NCI-H2081 (cell line): ENCODE data around the gene ATP8A2.
A peak's percentile ranks its signal among the peaks of the same experiment; 100 is the strongest.

Source experiments
- DNase-seq, 2 experiments: peaks; one replicate each; lab custom pipeline; 2025; lab: John Stamatoyannopoulos, UW

Gene ATP8A2

DNA sequence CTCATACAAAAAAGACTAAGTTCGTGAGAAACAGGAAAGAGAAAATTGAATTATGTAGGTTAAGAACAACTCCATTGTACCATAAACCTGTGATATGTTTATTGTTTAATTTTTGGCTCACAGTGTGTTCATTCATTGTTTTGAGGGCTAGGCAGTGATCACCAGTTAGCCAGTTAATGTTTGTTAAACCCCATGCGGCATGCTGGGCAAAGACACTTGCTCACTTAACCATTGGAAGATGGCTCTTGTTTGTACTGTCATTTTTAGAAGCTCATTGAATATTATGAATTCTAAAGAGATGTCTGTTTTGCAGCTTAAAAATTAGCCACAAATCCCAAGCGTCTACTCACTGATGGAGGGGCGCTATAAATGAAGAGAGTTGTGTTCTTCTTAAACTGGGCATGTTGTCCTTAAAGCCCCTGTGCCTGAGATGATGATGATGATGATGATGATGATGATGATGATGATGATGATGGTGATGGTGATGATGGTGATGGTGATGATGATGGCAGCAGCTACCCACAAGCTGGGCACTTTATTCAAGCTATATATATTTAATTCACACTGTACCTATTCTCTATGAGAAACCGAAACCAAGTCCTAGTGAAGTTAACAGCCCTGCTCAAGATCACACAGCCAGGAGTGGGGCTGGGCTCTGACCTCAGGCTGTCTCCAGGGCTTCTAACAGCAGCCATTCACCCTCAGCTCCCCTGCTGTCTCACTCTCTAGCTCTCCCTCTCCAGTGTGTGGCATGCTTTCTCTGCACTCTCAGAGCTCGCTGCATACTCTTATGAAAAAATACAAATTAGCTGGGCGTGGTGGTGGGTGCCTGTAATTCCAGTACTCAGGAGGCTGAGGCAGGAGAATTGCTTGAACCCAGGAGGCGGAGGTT lies 510.9 kb downstream of the ATP8A2 start:
- DNase-seq, result peak; percentile 12 to 66

DNA sequence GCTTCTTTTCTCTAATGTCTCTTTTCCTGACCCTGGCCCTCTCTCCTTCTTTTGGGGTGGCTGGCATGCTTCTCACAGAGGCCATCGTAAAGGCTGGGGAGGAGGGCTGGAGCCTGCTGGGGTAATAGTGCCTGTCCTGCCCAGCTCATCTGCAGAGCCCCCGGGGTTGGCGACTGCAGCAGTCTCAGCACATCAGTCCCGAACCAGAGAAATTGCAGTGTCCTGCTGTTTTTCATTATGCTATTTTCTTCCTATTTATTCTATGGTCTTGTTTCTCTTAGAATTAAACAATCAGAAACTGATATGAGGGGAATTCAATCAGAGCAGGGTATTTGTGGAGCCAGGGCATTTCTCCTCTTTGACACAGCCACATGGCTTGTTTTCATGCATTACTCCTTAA lies 513.6 kb downstream of the ATP8A2 start:
- DNase-seq, result no peak

DNA sequence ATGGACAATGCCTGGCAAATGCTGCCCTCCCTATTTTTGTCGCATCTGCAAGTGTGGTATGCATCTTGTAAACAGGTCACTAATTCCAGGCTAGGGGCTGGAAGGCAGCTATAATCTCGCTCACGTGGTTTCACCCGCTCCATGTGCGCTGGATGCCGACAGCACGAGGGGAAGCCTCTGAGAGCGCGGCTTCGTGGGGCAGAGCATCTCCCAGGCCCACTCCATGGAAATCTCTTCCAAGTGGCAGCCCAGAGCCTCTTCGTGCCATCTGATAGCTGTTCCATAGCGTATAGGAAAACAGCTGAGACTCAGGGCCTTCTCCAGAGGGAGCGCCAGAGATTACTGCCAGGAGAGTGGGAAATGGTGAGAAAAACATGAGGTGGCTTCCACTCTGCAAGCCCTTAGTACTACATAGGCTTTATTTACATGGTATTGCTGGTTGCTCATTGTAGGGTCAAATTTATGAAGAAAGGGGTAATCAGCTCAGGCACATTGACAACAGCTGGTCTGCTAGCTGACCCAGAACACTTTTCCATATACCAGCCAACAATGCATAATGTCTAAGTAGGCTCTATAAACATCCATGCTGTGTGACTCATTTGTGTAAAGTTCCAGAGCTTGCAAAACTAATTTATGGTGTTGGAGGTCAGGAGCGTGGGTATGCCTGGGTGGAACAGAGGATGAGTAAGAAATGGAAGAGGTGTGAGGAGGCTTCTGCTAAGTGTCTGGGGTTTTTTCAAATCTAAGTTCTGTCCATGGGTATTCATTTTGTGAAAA lies 514.9 kb downstream of the ATP8A2 start:
- DNase-seq, result no peak

DNA sequence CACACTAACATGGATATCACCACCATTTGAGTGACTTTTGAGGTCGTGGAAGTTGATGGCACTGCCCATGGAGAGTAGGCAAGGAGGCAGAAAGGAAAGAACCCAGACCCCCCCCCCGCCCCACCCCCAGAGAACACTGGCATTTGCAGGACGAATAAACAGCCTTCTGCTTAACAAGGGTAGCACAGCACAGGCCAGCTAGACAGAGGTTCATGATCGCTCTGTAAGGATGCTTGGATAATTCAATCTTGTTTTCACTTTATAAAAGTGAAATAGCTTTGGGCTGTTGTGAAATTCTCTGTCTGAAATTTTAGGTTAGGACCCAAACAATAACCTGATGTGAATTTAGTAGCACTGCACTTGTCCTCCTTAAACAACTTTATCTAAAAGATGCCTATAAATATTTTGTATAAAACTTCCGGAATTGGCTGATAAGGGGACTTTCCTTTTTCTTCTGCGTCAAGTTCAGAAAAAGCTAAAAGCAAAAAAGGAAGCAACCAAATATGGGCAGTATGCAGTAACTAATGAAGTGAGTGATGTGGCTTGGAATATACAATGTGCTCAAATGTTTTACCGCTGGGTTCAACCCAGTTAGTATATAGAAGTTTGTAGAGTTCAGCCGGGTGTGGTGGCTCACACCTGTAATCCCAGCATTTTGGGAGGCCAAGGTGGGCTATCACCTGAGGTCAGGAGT lies 516.3 kb downstream of the ATP8A2 start:
- no peak for DNase-seq

DNA sequence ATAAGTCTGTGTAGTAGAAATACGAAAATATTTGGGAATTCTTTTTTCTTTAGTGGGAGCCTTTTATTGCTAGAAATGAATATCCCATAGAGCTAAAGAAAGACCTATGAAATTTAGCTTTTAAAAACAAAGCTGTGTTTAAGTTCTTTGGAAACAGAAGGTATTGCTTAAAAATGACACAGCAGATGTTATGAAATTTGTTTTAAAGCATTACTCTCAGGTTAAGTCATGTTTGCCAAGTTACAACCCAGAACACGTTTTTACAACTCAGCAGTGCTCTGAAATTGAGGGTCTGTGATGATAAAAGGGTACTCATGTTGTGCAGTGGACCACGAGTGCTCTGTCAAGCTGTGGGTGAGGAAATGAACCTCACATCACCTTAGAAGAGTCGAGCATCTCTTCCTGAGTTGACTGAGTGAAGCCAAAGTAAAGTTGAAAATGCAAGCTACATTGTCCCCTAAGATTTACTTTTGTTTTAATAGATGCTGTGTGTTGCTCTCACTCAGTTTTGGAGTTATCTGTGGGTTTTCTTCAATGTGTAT lies 519.0 kb downstream of the ATP8A2 start:
- DNase-seq, result no peak

DNA sequence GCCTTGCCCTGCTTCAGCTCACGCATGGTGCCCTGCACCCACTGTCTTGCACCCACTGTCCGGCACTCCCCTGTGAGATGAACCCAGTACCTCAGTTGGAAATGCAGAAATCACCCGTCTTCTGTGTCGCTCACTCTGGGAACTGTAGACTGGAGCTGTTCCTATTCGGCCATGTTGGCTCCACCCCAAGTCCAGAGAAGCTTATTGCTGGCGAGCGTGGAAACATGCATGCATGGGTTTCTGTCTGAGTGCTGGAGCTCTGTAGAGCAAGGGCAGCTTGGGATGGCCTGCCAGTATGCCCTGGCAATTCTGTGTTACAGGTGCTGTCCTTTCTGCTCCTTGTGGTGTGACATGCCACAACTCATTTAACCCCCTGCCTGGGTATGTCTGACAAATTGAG lies 527.2 kb downstream of the ATP8A2 start:
- no peak for DNase-seq

DNA sequence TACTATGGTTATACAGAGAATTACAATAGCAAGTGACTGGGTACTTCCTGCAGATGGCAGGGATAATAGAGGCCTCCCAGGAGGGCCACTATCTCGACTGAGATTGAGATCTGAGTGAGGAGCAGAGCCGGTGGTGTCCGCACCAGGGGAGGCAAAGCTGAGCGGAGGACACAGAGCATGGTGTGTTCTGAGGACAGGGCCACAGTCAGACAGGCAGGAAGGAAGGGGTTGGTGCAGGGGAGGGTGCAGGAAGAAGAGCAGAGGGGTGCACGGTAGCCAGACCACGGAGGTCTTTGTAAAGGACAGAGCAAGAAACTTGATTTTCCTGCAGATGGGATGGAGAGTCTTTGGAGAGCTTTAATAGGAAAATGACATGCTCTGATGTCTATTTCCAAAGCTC lies 527.7 kb downstream of the ATP8A2 start:
- DNase-seq, result no peak

DNA sequence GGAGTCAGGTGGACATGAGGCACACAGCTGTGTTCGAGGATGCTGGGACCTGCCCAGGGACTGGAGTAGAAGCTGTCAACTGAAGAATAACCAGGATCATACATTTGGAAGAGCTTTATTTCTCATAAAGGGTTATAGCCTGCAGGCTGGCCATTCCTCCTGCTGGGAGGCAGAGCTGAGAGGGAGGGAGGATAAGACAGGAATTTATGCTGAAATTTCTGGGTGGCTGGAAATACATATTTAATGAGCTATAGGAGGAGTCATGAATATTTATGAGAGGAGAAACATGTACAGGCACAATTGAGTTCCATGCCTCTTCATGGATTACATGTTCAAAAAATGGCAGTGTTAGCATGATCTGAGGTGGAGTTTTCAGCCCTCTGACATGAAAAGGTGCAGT lies 528.2 kb downstream of the ATP8A2 start:
- no peak for DNase-seq

DNA sequence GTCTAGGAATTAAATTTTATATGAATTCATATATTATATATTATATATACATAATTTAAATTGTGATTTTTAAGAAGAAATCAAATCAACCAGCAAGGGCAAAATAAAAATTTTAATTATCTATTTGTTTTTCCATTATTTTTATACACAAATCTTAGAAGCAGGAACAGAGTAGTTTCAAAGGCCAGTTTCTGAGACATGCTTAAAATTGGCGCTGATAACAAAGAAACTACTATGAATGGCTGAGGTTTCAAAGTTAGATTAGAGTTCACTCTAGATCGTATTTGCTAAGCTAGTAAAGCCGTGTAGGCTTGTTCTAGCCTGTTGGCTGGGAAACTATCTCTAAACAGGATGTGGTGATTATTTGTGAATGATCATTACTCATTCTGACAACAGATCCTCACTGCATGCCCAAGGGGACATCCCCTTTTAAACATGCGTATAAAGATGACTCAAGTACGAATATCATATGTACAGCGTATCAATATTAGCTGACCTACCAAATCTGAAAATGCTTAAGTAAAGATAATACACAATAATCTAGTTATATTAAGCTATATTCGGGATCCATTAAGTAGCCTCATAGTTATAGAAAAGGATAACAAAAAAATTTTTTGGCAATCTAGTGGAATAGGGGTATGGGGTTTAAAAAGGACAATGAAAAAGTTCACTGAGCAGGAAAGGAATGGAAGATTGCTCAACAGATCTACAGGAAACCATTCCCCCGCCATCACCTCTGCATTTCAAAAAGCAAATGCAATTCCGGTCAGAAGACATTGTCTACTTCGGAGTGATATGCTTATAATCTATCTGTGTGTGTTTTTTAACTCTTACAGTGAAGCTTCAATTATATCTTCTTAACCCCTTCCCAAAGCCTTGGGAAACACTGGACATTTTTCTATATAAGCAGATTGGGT lies 529.9 kb downstream of the ATP8A2 start:
- DNase-seq, result peak in 1 of 2 experiments; percentile 26

DNA sequence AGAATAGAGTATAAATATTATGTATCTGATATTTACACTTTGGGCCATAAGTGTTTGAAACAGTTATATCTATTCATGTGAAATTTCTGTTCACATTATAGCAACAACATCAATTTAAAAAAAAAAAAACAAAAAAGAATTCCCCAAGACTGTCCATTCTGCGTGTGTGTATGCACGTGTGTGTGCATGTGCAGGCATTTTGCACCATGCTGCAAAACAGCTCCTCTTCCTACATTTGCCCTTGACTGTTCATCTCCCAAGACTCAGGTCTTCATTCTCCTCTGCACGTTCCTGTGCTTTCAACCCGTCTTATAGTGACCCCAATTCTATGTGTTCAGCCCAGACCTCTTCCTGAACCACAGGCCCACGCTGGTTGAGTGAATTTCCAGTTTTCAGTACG lies 530.7 kb downstream of the ATP8A2 start:
- no peak for DNase-seq

DNA sequence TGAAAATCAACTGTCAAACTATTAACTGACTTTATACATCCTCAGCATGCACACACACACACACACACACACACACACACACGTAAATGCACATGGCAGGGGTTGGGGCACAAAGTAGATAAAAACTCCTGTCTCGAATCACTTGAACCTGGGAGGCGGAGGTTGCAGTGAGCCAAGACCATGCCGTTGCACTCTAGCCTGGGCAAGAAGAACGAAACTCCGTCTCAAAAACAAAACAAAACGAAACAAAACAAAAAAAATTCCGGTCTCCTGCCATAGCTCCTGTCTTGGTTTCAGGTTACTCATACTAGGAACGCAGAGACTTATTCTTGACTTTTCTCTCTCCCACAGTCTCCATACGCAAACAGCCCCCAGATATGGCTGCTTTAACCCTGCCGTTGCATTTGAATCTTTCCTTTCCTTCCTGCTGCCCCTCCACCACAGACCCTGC lies 531.1 kb downstream of the ATP8A2 start:
- DNase-seq, result no peak

DNA sequence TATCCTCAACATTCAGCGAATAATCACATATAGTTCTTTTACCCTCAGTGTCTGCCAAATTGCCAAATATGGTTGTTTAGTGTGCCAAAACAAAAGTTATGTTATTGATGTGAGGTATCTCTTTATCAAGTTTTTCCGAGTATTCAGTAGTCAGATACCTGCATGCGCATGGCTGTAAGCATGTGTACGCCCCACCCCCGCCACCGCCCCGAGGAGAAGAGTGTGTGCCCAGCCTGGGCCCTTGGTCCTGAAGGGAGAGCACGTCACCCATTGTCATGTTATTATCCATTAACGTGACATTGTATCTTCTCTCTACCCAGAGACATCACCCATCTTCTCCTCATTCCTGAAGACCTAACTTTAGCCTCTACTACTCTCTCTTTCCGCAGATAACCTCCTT lies 533.1 kb downstream of the ATP8A2 start:
- no peak for DNase-seq

DNA sequence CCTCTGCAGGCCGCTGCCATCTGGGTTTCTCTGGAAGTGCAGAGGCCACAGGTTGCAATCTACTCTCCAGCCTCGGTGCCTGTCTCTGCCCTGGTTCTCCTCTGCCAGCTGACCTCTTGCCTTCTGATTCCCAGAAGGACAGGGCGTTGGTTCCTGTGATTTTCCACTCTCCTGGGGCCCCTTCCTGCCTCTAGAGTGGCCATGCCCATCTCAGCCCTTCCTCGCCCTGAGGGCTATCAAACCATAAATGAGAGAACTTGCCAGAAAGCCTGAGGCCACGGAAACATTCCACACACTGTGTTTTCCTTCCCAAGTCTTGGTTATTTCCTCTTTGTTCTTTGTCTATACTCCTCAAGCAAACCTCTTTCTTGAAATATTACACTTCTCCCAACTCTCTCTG lies 533.8 kb downstream of the ATP8A2 start:
- no peak for DNase-seq

DNA sequence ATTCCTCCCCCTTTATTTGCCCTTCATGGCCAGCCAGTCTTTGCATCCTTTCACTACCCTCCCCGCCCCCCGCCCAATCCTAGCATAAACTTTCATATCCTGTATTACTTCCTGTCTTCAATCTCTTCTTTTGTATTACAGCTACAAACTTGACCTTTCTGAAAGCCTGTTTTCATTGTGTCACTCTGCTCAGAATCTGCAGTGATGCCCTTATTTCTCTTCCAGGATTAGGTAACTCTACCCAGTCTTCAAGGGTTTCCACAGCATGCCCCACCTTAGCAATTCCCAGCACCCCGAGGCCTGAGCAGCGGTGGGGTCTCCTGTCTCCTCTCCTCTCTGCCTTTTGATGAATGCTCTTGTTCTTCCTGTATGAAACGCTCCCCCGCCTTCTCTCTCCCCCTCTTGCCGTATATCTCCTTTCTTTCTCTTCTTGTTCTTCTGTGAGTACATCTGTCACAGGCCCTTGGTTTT lies 534.5 kb downstream of the ATP8A2 start:
- DNase-seq, result no peak

DNA sequence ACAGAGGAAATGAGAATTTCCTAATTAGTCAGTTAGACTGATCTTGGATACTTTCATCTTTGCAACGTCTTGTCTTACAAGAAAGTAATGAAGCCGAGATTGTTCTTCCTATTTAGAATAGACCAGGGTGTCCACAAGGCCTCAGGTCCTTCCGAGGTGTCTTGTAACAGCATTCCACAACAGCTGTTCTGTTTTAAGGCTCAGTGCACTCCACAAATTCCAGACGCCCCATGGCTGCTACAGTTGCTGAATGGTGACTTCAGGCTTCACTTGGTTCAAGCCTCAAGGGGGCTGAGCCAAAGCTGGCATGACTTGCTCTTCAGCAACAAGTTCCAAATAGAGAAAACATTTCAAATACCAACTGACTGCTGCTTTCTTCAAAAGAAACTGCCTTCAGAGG lies 536.6 kb downstream of the ATP8A2 start:
- no peak for DNase-seq

DNA sequence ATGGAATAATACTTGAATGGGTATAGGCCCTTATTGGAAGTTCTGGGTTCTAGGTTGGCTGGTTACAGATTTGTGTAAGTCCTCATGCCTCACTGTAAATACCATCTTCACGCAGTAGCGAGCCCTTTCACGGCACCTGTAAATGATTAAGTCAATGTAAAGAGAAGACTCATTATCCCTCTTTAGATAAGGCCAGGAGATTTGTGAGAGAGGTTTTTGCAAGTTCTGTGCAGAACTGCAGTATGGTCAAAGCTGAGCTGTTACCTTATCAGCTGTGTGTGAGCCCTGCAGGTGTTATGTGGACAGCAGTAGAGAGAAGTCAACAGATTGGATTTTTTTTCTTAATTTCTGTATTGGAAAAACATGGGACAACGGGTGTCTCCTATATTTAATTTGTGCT lies 538.5 kb downstream of the ATP8A2 start:
- peak in 1 of 2 experiments; percentile 9 for DNase-seq

DNA sequence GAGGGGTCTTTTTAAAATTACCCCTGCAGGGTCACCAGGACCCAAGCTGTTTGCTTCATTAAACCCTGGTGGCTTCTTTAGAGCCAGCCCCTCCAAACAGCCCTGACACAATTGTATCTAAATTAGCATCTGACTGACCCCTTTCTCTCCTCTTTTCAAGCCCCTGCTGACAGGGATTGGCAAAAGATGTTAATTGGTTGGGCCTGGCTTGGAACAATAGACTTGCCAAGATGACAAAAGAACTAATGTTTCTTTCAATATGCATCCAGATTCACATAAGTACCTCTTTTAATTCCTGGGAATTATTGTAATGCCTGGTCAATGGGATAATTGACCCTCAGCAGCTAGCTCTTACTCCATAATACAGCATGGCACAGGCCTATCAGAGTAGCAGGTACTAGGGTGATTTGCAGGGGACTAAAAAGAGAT lies 539.2 kb downstream of the ATP8A2 start:
- DNase-seq, result peak; percentile 15 to 25

DNA sequence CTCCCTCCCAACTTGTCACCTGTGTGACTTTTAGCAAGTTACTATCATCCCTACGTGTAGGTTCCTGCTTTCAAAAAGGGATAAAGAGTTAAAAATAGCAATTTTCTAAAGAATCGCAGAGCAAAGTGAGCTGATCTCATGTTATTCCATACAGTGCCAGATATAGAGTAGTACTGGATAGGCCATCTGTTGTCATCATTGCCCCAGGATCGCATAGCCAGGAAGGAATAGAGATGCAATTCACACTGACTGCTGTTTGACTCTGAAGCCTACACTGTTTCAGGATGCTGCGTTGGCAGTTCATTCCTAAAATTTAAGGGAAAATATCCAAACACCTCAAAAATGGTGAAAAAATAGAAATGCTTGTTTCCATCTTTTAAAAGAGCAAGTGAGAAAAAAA lies 541.2 kb downstream of the ATP8A2 start:
- DNase-seq, result no peak

DNA sequence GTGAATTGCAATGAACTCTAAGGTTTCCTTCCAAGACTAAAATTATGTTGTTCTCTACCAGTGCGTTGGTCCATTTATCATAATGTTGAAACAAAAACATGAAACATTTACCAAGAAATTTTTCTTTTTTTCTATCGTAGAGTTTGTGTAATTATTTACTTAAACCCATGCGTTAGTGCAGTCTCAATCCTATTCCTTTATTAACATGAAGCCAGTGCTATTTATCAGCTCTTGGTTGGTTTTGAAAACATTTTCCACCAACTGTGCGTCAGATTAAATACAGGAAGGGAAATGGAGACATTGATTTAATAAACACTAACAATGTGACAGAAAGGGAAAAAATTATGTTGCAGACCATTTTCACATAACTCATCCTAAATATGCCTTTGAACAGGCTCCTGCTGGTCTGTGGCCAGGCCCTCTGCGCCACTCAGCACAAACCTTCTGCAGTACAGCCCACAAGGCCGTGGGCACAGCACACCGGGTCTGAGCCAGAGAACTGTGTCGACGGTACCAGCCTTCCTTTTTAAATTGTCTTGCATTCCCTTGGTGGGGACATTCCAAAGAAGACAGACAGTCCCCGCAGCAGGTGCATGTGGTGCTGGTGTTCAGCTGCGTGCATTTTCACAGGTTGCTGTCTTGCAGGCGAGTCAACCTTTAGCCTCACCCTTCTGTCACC lies 544.2 kb downstream of the ATP8A2 start:
- no peak for DNase-seq

DNA sequence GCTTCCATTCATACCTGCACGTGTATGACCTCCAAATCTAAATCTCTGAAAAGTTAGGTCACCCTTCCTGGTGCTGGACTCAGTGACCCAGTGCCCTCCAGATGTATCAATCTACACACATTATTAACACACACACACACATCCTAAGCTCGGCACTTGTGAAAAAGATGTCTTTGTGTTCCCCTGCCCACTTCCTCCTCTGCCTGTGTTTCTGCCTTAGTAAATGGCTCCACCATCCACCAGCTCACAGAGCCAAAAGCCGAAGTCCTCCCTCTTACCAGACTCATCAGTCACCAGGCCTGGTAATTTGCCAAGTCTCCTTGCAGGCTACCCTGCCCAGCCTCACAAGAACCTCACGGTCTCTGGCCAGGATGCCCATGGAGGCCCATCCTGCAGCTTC lies 548.5 kb downstream of the ATP8A2 start:
- no peak for DNase-seq
